ENCODE results near the gene PHKB. TPM values are rescaled to one million over a fixed set of nuclear protein-coding genes. Genes with fewer than 3 reads are reported as not detected.
"Not testable (repeated sequence)": the region's sequence is repeated elsewhere in the genome, so short reads cannot be mapped to it uniquely, and the experiment has no call there.

PHKB gene
- polyA plus RNA-seq, 1 donor (not counting 4 experiments of a cell fraction or from before 2014, with no cell fraction given): 71.7 TPM

DNA sequence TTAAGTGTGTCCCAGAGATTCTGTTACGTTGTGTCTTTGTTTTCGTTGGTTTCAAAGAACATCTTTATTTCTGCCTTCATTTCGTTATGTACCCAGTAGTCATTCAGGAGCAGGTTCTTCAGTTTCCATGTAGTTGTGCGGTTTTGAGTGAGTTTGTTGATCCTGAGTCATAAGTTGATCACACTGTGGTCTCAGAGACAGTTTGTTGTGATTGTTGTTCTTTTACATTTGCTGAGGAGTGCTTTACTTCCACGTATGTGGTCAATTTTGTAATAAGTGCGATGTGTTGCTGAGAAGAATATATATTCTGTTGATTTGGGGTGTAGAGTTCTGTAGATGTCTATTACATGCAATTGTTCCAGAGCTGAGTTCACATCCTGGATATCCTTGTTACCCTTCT is 83.1 kb downstream of the PHKB start:
- H3K27ac ChIP-seq (ENCODE audit: control insufficient read depth, insufficient read depth, low read length); H3K36me3 ChIP-seq (ENCODE audit: control insufficient read depth in 2 of 2, extremely low read depth in 1 of 2, insufficient read depth in 2 of 2, low read length in 2 of 2); H3K4me1 ChIP-seq (ENCODE audit: control insufficient read depth, extremely low read depth, insufficient read depth, low read length); dilution Hi-C loops (cut with MboI; ENCODE audit: extremely low pct_ligation_motif_present, low sequenced_read_pairs); H3K4me3 ChIP-seq (ENCODE audit: control insufficient read depth in 2 of 3, extremely low read depth in 1 of 3, insufficient read depth in 2 of 3, low read depth in 1 of 3, low read length in 3 of 3); H3K9me1 ChIP-seq (ENCODE audit: control insufficient read depth, extremely low read depth, insufficient read depth, low read length); H3K79me2 ChIP-seq (ENCODE audit: control insufficient read depth, insufficient read depth, low read length); H4K20me1 ChIP-seq (ENCODE audit: control insufficient read depth, extremely low read depth, insufficient read depth, low read length); FAIRE-seq; DNase-seq (ENCODE audit: low read depth, low spot score); H3K4me2 ChIP-seq (ENCODE audit: control insufficient read depth, extremely low read depth, insufficient read depth, low read depth, low read length); H3K9ac ChIP-seq (ENCODE audit: control insufficient read depth, extremely low read depth, insufficient read depth, low read length); H2AFZ ChIP-seq (ENCODE audit: control insufficient read depth, low read length); H3K27me3 ChIP-seq (ENCODE audit: control insufficient read depth, extremely low read depth, insufficient read depth, low read length); H3K9me3 ChIP-seq (ENCODE audit: control insufficient read depth, low read depth, low read length): not testable (repeated sequence)

DNA sequence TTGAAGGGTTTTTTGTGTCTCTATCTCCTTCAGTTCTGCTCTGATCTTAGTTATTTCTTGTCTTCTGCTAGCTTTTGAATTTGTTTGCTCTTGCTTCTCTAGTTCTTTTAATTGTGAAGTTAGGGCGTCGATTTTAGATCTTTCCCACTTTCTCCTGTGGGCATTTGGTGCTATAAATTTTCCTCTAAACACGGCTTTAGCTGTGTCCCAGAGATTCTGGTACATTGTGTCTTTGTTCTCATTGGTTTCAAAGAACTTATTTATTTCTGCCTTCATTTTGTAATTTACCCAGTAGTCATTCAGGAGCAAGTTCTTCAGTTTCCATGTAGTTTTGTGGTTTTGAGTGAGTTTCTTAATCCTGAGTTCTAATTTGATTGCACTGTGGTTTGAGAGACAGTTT is 90.1 kb downstream of the PHKB start:
- H3K27me3 ChIP-seq (ENCODE audit: control insufficient read depth, extremely low read depth, insufficient read depth, low read length); H3K79me2 ChIP-seq (ENCODE audit: control insufficient read depth, insufficient read depth, low read length); H3K4me2 ChIP-seq (ENCODE audit: control insufficient read depth, extremely low read depth, insufficient read depth, low read depth, low read length); H3K9me3 ChIP-seq (ENCODE audit: control insufficient read depth, low read depth, low read length); dilution Hi-C loops (cut with MboI; ENCODE audit: extremely low pct_ligation_motif_present, low sequenced_read_pairs); H3K36me3 ChIP-seq (ENCODE audit: control insufficient read depth in 2 of 2, extremely low read depth in 1 of 2, insufficient read depth in 2 of 2, low read length in 2 of 2); DNase-seq (ENCODE audit: low read depth, low spot score); H3K4me3 ChIP-seq (ENCODE audit: control insufficient read depth in 2 of 3, extremely low read depth in 1 of 3, insufficient read depth in 2 of 3, low read depth in 1 of 3, low read length in 3 of 3); H4K20me1 ChIP-seq (ENCODE audit: control insufficient read depth, extremely low read depth, insufficient read depth, low read length); H2AFZ ChIP-seq (ENCODE audit: control insufficient read depth, low read length); H3K27ac ChIP-seq (ENCODE audit: control insufficient read depth, insufficient read depth, low read length); H3K9ac ChIP-seq (ENCODE audit: control insufficient read depth, extremely low read depth, insufficient read depth, low read length); FAIRE-seq; H3K9me1 ChIP-seq (ENCODE audit: control insufficient read depth, extremely low read depth, insufficient read depth, low read length); H3K4me1 ChIP-seq (ENCODE audit: control insufficient read depth, extremely low read depth, insufficient read depth, low read length): not testable (repeated sequence)

DNA sequence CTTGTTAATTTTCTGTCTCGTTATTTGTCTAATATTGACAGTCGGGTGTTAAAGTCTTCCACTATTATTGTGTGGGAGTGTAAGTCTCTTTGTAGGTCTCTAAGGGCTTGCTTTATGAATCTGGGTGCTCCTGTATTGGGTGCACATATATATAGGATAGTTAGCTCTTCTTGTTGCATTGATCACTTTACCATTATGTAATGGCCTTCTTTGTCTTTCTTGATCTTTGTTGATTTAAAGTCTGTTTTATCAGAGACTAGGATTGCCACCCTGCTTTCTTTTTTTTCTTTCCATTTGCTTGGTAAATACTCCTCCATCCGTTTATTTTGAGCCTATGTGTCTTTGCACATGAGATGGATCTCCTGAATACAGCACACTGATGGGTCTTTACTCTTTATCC is 90.6 kb downstream of the PHKB start:
- DNase-seq (ENCODE audit: low read depth, low spot score); H3K4me2 ChIP-seq (ENCODE audit: control insufficient read depth, extremely low read depth, insufficient read depth, low read depth, low read length); H3K4me3 ChIP-seq (ENCODE audit: control insufficient read depth in 2 of 3, extremely low read depth in 1 of 3, insufficient read depth in 2 of 3, low read depth in 1 of 3, low read length in 3 of 3); H3K27me3 ChIP-seq (ENCODE audit: control insufficient read depth, extremely low read depth, insufficient read depth, low read length); H3K79me2 ChIP-seq (ENCODE audit: control insufficient read depth, insufficient read depth, low read length); H2AFZ ChIP-seq (ENCODE audit: control insufficient read depth, low read length); H4K20me1 ChIP-seq (ENCODE audit: control insufficient read depth, extremely low read depth, insufficient read depth, low read length); H3K9ac ChIP-seq (ENCODE audit: control insufficient read depth, extremely low read depth, insufficient read depth, low read length); FAIRE-seq; dilution Hi-C loops (cut with MboI; ENCODE audit: extremely low pct_ligation_motif_present, low sequenced_read_pairs); H3K27ac ChIP-seq (ENCODE audit: control insufficient read depth, insufficient read depth, low read length); H3K36me3 ChIP-seq (ENCODE audit: control insufficient read depth in 2 of 2, extremely low read depth in 1 of 2, insufficient read depth in 2 of 2, low read length in 2 of 2); H3K9me3 ChIP-seq (ENCODE audit: control insufficient read depth, low read depth, low read length); H3K9me1 ChIP-seq (ENCODE audit: control insufficient read depth, extremely low read depth, insufficient read depth, low read length); H3K4me1 ChIP-seq (ENCODE audit: control insufficient read depth, extremely low read depth, insufficient read depth, low read length): not testable (repeated sequence)
